Measurements from ENCODE around the gene HOXD4.

DNA sequence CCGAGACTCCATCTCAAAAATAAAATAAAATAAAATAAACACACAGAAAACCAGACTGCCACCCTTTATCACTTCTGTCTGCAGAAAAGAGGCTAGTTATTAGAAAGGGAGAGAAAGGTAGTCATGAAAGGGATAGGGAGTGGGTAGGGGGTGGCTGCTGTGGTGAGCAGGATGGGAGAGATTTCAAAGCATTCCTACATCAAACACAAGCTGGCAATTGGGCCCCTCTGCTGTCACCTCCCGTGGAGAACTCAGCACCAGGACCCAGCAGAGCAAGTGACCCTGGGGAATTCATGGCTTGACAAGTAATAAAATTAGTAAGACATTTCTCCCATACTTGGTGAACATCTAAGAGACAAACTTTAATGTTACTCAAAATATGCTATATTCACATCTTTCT lies 33.4 kb downstream of the HOXD4 start:
- TF ChIP-seq, protein P1, sequence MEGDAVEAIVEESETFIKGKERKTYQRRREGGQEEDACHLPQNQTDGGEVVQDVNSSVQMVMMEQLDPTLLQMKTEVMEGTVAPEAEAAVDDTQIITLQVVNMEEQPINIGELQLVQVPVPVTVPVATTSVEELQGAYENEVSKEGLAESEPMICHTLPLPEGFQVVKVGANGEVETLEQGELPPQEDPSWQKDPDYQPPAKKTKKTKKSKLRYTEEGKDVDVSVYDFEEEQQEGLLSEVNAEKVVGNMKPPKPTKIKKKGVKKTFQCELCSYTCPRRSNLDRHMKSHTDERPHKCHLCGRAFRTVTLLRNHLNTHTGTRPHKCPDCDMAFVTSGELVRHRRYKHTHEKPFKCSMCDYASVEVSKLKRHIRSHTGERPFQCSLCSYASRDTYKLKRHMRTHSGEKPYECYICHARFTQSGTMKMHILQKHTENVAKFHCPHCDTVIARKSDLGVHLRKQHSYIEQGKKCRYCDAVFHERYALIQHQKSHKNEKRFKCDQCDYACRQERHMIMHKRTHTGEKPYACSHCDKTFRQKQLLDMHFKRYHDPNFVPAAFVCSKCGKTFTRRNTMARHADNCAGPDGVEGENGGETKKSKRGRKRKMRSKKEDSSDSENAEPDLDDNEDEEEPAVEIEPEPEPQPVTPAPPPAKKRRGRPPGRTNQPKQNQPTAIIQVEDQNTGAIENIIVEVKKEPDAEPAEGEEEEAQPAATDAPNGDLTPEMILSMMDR (IDR thresholded peaks at IDR 0.05), result no peak
- TF ChIP-seq EP300 (IDR thresholded peaks at IDR 0.05) (no peak), POLR2A (IDR thresholded peaks at IDR 0.05) (no peak)
